Aorta (tissue), 5 donors: ENCODE data around the gene STAM. TPM values are rescaled to one million over a fixed set of nuclear protein-coding genes. Genes with fewer than 3 reads are reported as not detected.
"Not testable (repeated sequence)": the region's sequence is repeated elsewhere in the genome, so short reads cannot be mapped to it uniquely, and the experiment has no call there.

Source experiments
- ATAC-seq: fragments of 200-7000 bp; cut with Tn5 transposase; one replicate; pipeline ENCODE4 v1.9.1; 2022; ENCODE audit warnings: moderate library complexity; ENCODE audit not compliant: low FRiP score
- DNase-seq, 2 donors: peaks; one replicate each; pipeline ENCODE4 v3.0.0-alpha.2; 2020
- H3K27ac ChIP-seq, 2 donors: one replicate each; pipeline ENCODE4 v1.5.1; 2013; ENCODE audit warnings: low read length in 2 of 2, mild to moderate bottlenecking in 2 of 2, moderate library complexity in 2 of 2, control low read depth in 1 of 2, inconsistent platforms in 1 of 2, low read depth in 1 of 2
- H3K27me3 ChIP-seq, 2 donors: one replicate each; pipeline ENCODE4 v1.6.1; 2013; ENCODE audit warnings: control low read depth in 1 of 2, low read length in 1 of 2, mild to moderate bottlenecking in 1 of 2, moderate library complexity in 1 of 2; ENCODE audit not compliant: insufficient read depth in 2 of 2, control insufficient read depth in 1 of 2
- H3K36me3 ChIP-seq, 2 donors: one replicate each; pipeline ENCODE4 v1.6.1; 2013; ENCODE audit warnings: control low read depth in 1 of 2, low read length in 1 of 2, mild to moderate bottlenecking in 1 of 2; ENCODE audit not compliant: insufficient read depth in 2 of 2, control insufficient read depth in 1 of 2
- H3K4me1 ChIP-seq, 2 donors: one replicate each; pipeline ENCODE4 v1.6.1; 2013; ENCODE audit warnings: low read length in 2 of 2, control low read depth in 1 of 2, mild to moderate bottlenecking in 1 of 2, moderate library complexity in 1 of 2; ENCODE audit not compliant: insufficient read depth in 2 of 2, control insufficient read depth in 1 of 2
- H3K4me3 ChIP-seq, 2 donors: one replicate each; pipeline ENCODE4 v1.5.1; 2013; ENCODE audit warnings: low read length in 2 of 2, control low read depth in 1 of 2, mild to moderate bottlenecking in 1 of 2
- H3K9me3 ChIP-seq: one replicate; pipeline ENCODE4 v1.6.1; 2013; ENCODE audit warnings: mild to moderate bottlenecking, low read length; ENCODE audit not compliant: control insufficient read depth
- WGBS, 2 donors: extraction: QIAGEN DNeasy Blood & Tissue Kit; methylation state at CpG; one replicate each; pipeline ENCODE4 v1.1.7; 2013; 5-methylcytosine and 5-hydroxymethylcytosine counted together
- intact Hi-C, 2 donors: fragments of 100-400 bp; cut with DNase I; formaldehyde crosslinking; loops; one replicate each; pipeline versions ENCODE4 v1.14.2 to v1.15.0; 2022
- polyA plus RNA-seq, 2 donors: library from polyadenylated mRNA; stranded (reverse); fragments of 200-250 nt; gene quantifications; one replicate each; pipeline ENCODE4 v1.2.3, GENCODE V29; 2013
- total RNA-seq, 2 donors: library from RNA; stranded (reverse); fragmentation: NEBNext Ultra II Directional; extraction: Animal tissue kit (Norgen Biotek cat#: 25700); gene quantifications; one replicate each; pipeline ENCODE4 v1.2.1, GENCODE V29; 2021
- donor health status: healthy with polysubstance abuse.
- donor health status: Bipolar disorder and iron deficiency.
- donor health status: DM: no; HTN: no; CAD: no.
- donor health status: DM: no; HTN: no; CAD: no.
- donor health status: DM: yes; HTN: yes; CAD: no.

STAM gene
- total and polyA plus RNA-seq, 4 donors = 8.7 to 28.6 (median 16.1) TPM

DNA sequence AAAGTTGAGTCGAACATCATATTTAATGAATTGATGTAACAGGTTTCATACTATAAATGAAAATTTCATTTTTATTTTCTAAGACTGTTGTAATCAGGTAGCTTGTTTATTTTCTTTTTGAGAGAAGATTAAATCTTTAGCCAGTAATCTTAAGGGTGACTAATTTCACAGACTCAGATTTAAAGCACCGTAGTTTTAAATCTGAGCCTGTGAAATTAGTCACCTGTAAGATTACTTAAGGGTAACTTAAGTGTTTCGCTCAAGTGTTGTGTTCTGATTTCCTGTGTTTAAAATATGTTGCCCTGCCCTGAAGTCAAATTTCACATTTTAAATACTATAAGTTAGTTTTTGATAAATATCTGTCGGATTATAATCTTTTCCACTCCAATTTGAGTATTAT is 72.2 kb downstream of the STAM start:
- no peaks in the 10 kb centered on the region for H3K4me1 ChIP-seq
- 91% methylated on average over 4 of the region's 4 CpGs for WGBS, 2 donors
- intact Hi-C loops = no loop called here
- no peak for DNase-seq
- no peak overlapping the region for H3K4me3 ChIP-seq
- no peaks in the 10 kb centered on the region for H3K27me3 ChIP-seq
- H3K27ac ChIP-seq = no peak overlapping the region
- ATAC-seq = no peak
- H3K36me3 ChIP-seq = peaks cover 0 to 7% of the 10 kb centered on the region in 2 donors
- no peaks in the 10 kb centered on the region for H3K9me3 ChIP-seq

DNA sequence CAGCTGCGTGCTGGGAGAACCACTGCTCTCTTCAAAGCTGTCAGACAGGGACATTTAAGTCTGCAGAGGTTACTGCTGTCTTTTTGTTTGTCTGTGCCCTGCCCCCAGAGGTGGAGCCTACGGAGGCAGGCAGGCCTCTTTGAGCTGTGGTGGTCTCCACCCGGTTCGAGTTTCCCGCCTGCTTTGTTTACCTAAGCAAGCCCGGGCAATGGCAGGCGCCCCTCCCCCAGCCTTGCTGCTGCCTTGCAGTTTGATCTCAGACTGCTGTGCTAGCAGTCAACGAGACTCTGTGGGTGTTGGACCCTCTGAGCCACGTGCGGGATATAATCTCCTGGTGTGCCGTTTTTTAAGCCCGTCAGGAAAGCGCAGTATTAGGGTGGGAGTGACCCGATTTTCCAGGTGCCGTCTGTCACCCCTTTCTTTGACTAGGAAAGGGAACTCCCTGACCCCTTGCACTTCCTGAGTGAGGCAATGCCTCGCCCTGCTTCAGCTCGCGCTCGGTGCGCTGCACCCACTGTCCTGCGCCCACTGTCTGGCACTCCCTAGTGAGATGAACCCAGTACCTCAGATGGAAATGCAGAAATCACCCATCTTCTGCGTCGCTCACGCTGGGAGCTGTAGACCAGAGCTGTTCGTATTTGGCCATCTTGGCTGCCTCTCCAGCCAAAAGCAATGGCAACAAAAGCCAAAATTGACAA is 78.5 kb downstream of the STAM start:
- ATAC-seq, DNase-seq, H3K27me3 ChIP-seq, H3K4me3 ChIP-seq, H3K9me3 ChIP-seq, intact Hi-C loops, H3K27ac ChIP-seq, H3K4me1 ChIP-seq, H3K36me3 ChIP-seq: not testable (repeated sequence)
- 96% methylated on average over 23 to 24 of the region's 25 CpGs for WGBS, 2 donors

DNA sequence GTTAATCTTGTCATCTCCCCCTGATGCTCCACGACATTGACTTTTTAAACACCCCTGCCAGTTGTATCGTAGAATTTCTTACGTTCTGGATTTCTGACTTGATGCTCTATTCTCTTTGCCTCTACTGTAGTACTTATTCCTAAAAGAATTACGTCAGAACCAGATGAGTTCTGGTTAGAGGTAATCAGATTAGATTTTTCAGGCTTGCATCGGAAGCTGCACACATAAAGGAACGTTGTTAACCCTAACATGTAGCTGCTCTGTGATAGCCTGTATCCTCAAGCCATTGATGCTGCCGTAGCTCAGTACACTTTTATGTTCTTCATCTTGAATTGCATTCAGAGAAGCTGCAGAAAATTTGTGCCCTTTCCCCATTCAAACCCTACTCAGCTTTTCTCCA is 81.8 kb downstream of the STAM start:
- Histone ChIP-seq H3K27me3 (no peaks in the 10 kb centered on the region), H3K4me3 (no peak overlapping the region), H3K4me1 (no peaks in the 10 kb centered on the region), H3K36me3 (no peaks in the 10 kb centered on the region), H3K9me3 (no peaks in the 10 kb centered on the region), H3K27ac (no peak overlapping the region)
- DNase-seq (no peak), ATAC-seq (no peak)
- intact Hi-C loops = no loop called here
- 75 to 89% methylated on average over 7 of the region's 7 CpGs for WGBS, 2 donors

DNA sequence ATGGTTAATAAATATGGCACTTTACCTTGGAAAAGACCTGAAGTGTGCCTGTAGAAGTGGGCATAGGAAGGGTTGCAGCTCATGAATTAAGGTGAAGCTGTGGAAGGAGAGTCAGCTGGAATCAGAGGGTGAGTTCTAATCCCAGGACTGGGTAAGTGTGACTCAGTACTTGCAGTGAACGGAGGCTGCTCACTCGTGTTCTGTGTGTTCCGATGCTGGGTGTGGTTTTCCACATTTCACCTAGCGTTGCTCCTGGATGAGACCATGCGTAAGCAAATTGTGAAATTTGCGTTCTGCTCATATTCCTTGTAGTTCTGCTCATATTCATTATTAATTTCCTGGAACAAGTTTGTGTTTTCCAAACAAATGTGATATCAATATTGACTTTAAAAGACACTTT is 85.7 kb downstream of the STAM start:
- H3K4me1 ChIP-seq = no peaks in the 10 kb centered on the region
- DNase-seq (no peak), ATAC-seq (no peak)
- WGBS, 2 donors = 92 to 93% methylated on average over 6 of the region's 6 CpGs
- intact Hi-C loops = loop anchor here in 1 of 2 donors (10.0 kb wide), 1 partner anchor 85 kb away; the partner anchor contains the start of gene STAM
- no peaks in the 10 kb centered on the region for H3K9me3 ChIP-seq
- no peaks in the 10 kb centered on the region for H3K36me3 ChIP-seq
- no peak overlapping the region for H3K4me3 ChIP-seq
- H3K27me3 ChIP-seq = no peaks in the 10 kb centered on the region
- H3K27ac ChIP-seq = no peak overlapping the region

DNA sequence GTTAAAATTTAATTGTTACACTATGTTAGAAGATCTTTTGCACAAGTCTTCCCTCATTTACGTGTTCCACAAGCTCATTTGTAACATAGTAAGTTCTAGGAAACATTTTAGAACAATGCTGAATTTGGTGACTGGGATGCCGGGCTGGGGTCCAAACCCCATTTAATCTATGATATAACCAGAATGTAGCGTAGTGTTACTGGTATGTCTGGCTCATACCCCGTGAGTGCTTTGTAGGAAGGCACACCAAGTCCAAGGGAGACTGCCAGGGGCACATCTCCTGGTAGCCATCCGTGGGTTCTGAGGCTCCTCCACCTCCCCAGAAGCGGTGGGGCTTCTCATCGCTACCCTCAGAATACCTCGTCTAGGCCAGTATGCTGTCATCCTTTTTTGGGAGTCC is 86.7 kb downstream of the STAM start:
- Histone ChIP-seq H3K9me3 (no peaks in the 10 kb centered on the region), H3K27me3 (no peaks in the 10 kb centered on the region), H3K4me1 (no peaks in the 10 kb centered on the region), H3K27ac (no peak overlapping the region), H3K4me3 (no peak overlapping the region), H3K36me3 (no peaks in the 10 kb centered on the region)
- peak in 1 of 2 donors; percentile 58 for DNase-seq
- WGBS, 2 donors = 29 to 30% methylated on average over 8 of the region's 8 CpGs
- no peak for ATAC-seq
- intact Hi-C loops = loop anchor here in 1 of 2 donors (10.0 kb wide), 1 partner anchor 86 kb away; the partner anchor contains the start of gene STAM

DNA sequence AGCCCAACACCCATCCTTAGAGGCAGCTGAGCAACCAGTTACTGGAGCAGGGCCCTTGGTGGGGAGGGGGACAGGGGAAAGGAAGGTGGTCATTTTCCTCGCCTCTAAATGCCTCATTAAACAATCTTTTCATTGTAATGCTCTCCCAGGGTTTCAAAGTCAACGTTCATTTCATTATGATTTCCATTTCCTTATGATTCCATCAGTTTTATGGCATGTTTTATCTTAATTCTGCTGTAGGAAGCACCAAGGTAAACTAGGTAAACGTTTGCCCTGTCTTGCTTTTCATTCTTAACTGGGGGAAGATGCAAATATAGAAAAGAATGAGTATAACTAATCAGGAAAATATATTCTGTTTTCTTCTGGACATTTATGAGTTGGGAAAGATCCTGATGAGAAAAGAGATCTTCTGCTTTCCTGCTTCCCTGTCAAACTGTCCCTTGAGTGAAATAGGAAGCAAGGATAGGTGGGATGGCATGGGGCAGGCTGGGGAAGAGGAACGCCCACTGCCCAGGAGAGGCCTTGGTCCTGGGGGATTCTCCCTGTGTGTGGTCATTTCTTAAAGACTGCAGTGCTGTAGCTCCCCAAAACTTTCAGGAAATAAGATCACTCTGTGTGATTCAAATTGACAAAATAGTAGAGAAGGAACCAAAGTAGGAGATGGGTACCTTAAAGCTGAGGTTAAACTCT is 87.5 kb downstream of the STAM start:
- Histone ChIP-seq H3K9me3 (no peaks in the 10 kb centered on the region), H3K27me3 (no peaks in the 10 kb centered on the region), H3K4me1 (no peaks in the 10 kb centered on the region), H3K36me3 (no peaks in the 10 kb centered on the region), H3K4me3 (no peak overlapping the region), H3K27ac (no peak overlapping the region)
- intact Hi-C loops = loop anchor here in 1 of 2 donors (10.0 kb wide), 1 partner anchor 87 kb away; the partner anchor contains the start of gene STAM
- DNase-seq = no peak
- WGBS, 2 donors = 85% methylated on average over 4 of the region's 4 CpGs
- ATAC-seq = no peak

DNA sequence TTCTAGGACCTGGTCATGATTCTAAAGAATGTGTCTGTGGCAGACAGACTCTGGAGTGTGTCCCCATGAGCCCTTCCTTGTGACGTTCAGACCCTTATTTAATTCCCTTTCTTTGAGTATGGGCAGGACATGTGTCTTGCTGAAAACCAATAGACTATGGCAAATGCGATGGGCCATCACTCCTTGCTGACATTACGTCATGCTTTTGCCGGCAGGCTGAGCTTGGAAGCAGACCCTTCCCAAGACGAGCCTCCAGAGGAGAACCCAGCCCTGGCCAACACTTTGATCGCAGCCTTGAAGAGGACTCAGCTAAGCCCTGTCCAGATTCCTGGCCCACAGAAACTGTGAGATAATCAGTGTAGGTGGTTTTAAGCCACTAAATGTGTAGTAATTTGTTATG is 89.7 kb downstream of the STAM start:
- intact Hi-C loops = loop anchor here in 1 of 2 donors (10.0 kb wide), 1 partner anchor 89 kb away; the partner anchor contains the start of gene STAM
- ATAC-seq = no peak
- 95 to 99% methylated on average over 6 of the region's 6 CpGs for WGBS, 2 donors

DNA sequence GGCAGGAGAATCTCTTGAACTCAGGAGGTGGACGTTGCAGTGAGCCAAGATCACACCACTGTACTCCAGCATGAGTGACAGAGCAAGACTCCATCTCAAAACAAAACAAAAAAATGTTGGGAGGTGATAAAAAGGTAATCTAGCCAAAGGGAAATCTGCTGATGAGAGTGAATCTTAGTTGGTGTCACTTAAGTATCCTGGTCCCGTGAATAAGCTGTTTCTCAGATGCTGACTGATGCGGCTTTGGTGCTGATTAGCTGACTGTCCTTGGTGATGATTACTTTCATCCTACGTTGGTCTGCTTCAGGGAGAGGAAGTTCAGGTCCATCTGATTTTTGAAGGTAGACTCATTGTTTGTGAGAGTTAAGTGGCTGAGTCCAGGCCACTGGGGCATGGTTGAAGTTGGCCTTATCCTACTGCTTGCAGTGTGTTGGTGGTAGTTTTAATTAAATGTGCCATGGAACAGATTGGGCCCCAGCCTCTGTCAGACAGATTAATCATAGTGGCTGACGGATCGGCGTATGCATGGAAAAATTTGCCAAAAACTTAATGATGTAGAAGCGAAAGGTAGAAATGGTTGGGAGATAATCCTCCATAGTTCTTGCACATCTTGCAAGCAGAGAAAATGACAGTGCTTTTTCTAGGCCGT is 90.6 kb downstream of the STAM start:
- intact Hi-C loops = loop anchor here in 1 of 2 donors (5.0 to 10.0 kb wide), 2 partner anchors 90 to 907 kb away; partner anchors contain the start of gene STAM
- Histone ChIP-seq H3K9me3 (no peaks in the 10 kb centered on the region), H3K27me3 (no peaks in the 10 kb centered on the region), H3K36me3 (no peaks in the 10 kb centered on the region), H3K4me1 (no peaks in the 10 kb centered on the region), H3K27ac (peak overlapping the region; percentile 47 to 52), H3K4me3 (no peak overlapping the region)
- WGBS, 2 donors = 79 to 83% methylated on average over 9 of the region's 9 CpGs
- ATAC-seq (no peak), DNase-seq (no peak)

More for the DNA sequence above, 89.7 kb downstream of the STAM start:
- no peak for DNase-seq
- H3K4me3 ChIP-seq = no peak overlapping the region
- H3K9me3 ChIP-seq = no peaks in the 10 kb centered on the region
- H3K27ac ChIP-seq = no peak overlapping the region
- H3K4me1 ChIP-seq = no peaks in the 10 kb centered on the region
- no peaks in the 10 kb centered on the region for H3K27me3 ChIP-seq
- no peaks in the 10 kb centered on the region for H3K36me3 ChIP-seq
